ENCODE measurements around the gene BCL6B.

DNA sequence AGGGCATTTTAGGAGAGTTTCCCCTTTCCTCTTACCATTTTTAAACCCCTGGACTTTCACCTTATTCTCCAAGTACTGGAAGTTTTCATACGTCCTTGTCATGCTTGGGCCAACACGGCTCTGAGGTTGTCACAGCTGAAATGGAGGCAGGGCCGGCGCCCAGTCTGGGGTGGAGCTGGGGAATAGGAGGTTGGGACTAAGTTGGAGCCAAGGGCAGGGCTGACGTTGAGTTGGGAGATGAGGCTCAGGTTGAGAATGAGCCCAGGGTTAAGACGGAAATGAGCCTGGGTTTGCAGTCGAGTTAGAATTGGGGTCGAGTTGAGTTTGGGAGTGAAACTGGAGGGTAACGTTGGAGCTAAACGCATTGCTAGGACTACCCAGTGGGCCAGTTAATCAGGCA, 55.9 kb downstream of the BCL6B start:
- TF ChIP-seq POLR2A (IDR thresholded peaks at IDR 0.05) (no peak), POLR2AphosphoS5 (IDR thresholded peaks at IDR 0.05) (no peak), EP300 (IDR thresholded peaks at IDR 0.05) (no peak)
- TF ChIP-seq, protein P1, sequence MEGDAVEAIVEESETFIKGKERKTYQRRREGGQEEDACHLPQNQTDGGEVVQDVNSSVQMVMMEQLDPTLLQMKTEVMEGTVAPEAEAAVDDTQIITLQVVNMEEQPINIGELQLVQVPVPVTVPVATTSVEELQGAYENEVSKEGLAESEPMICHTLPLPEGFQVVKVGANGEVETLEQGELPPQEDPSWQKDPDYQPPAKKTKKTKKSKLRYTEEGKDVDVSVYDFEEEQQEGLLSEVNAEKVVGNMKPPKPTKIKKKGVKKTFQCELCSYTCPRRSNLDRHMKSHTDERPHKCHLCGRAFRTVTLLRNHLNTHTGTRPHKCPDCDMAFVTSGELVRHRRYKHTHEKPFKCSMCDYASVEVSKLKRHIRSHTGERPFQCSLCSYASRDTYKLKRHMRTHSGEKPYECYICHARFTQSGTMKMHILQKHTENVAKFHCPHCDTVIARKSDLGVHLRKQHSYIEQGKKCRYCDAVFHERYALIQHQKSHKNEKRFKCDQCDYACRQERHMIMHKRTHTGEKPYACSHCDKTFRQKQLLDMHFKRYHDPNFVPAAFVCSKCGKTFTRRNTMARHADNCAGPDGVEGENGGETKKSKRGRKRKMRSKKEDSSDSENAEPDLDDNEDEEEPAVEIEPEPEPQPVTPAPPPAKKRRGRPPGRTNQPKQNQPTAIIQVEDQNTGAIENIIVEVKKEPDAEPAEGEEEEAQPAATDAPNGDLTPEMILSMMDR (IDR thresholded peaks at IDR 0.05): no peak

All from gastroesophageal sphincter (tissue), 3 donors.